ENCODE data around the gene KLHDC3. TPM values are rescaled to one million over a fixed set of nuclear protein-coding genes. Genes with fewer than 3 reads are reported as not detected.

Gene KLHDC3
- total RNA-seq, 2 donors from 2014 or later: 62.4 to 73.9 TPM

DNA sequence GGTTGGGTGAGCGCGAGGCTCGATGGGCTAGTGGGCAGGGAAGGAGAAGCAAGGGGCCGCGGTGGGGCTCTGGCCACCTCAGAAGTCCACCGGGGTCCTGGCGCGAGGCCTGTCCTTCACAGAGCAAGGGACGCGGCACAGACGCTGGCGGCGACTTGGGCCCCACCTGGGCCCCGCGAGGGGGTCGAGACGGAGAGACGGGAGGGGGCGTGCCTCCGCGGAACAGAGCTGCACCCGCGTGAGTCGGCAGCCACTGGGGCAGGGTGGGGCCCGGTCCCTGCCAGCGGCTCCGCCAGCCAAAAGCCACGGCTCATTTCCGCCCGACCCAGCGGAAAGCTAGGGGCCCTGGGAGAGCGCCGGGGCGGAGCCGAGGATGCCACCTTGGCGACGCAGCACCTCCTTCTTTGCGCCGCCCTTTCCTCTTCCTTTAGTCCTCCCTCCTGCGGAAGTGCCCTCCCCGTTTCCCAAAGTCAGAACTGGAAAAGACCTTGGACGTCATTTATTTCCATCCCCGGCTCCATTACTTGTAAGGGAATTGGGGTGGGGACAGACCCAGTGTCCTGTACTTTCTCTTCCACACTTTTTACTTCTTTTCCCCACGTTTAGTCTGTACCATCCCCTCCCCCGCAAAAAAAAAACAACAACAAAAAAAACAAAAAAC lies 39.6 kb downstream of the KLHDC3 start, which contains the start of gene CUL7:
TSS of gene CUL7 (minus strand) at position 307 of the 661 bp plus-strand sequence. CDS start 1,063 bp downstream, outside the sequence.
- H3K9me3 ChIP-seq: no peaks in the 10 kb centered on the region
- H3K4me3 ChIP-seq: peak within 1 kb of the TSS; percentile 84
- DNase-seq: peak; percentile 95
- intact Hi-C loops (cut with DNase I): no loop called here
- H3K9ac ChIP-seq (ENCODE audit: low read depth in 2 of 2, low read length in 2 of 2): peak within 1 kb of the TSS; percentile 89 to 92
- H3K27ac ChIP-seq: peak within 1 kb of the TSS; percentile 87
- H3K36me3 ChIP-seq: no peaks in the 10 kb centered on the region
- H3K27me3 ChIP-seq: no peaks in the 10 kb centered on the region
- peaks cover 14% of the 10 kb centered on the region for H3K4me1 ChIP-seq
- TF ChIP-seq, protein P1, sequence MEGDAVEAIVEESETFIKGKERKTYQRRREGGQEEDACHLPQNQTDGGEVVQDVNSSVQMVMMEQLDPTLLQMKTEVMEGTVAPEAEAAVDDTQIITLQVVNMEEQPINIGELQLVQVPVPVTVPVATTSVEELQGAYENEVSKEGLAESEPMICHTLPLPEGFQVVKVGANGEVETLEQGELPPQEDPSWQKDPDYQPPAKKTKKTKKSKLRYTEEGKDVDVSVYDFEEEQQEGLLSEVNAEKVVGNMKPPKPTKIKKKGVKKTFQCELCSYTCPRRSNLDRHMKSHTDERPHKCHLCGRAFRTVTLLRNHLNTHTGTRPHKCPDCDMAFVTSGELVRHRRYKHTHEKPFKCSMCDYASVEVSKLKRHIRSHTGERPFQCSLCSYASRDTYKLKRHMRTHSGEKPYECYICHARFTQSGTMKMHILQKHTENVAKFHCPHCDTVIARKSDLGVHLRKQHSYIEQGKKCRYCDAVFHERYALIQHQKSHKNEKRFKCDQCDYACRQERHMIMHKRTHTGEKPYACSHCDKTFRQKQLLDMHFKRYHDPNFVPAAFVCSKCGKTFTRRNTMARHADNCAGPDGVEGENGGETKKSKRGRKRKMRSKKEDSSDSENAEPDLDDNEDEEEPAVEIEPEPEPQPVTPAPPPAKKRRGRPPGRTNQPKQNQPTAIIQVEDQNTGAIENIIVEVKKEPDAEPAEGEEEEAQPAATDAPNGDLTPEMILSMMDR (IDR thresholded peaks at IDR 0.05): no peak

DNA sequence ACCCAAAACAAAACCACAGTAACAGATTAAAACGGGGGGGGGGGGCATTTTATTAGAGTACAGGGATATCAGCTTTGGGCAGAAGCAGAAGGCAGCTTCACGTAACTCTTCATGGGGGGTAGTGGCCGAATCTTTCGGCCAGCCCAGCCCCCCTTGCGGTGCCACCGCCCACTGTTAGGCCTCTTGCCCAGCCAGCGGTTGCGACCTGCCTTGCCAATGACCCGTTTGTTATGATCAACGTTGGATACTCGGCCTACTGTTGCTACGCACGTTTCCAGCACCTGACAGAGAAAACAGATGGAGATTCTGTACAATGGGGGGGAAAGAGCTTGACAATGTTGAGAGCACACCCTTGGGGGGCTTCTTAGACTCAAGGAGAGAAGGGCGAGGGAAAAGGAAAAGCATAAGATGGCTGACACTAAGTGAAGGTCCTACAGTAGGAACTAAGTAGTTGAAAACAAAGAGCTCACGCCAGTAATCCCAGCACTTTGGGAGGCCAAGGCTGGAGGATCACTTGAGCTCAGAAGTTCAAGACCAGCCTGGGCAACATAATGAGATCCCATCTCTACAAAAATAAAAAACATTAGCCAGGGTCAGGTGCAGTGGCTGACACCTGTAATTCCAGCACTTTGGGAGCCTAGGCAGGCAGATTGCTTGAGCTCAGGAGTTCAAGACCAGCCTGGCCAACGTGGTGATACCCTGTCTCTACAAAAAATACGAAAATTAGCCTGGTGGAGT lies 40.3 kb downstream of the KLHDC3 start:
- H3K27me3 ChIP-seq: no peaks in the 10 kb centered on the region
- peaks cover 14% of the 10 kb centered on the region for H3K4me1 ChIP-seq
- H3K36me3 ChIP-seq: no peaks in the 10 kb centered on the region
- peak overlapping the region; percentile 48 to 92 for H3K9ac ChIP-seq (ENCODE audit: low read depth in 2 of 2, low read length in 2 of 2)
- peak overlapping the region; percentile 87 for H3K27ac ChIP-seq
- H3K9me3 ChIP-seq: no peaks in the 10 kb centered on the region
- DNase-seq: no peak
- TF ChIP-seq, protein P1 (IDR thresholded peaks at IDR 0.05): no peak
- H3K4me3 ChIP-seq: peak overlapping the region; percentile 84
- intact Hi-C loops (cut with DNase I): no loop called here

DNA sequence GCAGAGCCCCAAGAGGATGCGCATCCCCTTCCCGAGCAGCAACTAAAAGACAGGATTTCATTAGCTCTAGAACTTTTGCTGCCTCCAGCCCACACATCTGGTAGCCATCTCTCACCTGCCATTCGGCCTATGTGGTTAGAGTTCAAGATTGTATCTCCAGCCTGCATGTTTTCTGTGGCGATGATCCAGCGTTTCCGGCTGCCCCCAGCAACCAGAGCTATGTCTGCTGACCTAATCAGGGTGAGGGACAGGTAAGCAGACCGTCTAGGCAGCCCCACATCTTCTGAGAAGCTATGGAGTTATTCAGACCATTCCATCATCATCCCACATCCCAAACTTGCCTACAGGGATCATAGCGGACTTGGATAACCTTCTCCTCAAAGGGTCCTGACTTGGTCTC lies 41.9 kb downstream of the KLHDC3 start:
- no peak overlapping the region for H3K4me3 ChIP-seq
- no peak for DNase-seq

DNA sequence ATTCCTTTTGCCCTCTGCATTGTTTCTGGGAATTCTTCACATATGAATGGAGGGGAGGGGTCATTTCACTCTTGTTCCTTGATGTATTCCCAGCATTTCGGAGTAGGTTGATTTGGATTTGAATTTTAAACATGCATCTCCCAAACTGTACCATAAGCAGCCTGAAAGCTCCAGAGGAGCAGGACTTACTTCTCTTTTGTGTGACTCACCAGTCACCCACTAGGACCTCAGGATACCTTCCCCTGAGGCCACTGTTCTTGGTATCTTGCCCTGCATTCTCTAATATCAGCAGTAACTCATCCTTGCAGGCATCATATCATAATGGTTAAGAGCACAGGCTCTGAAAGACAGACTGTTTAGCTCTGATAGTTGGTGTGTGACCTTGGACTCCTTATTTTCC lies 44.5 kb downstream of the KLHDC3 start:
- H3K9ac ChIP-seq (ENCODE audit: low read depth in 2 of 2, low read length in 2 of 2): peak overlapping the region; percentile 88 to 98
- intact Hi-C loops (cut with DNase I): no loop called here

More for the DNA sequence above, 41.9 kb downstream of the KLHDC3 start:
- Histone ChIP-seq H3K27ac (no peak overlapping the region), H3K27me3 (no peaks in the 10 kb centered on the region), H3K9me3 (no peaks in the 10 kb centered on the region), H3K36me3 (no peaks in the 10 kb centered on the region), H3K4me1 (peaks cover 14% of the 10 kb centered on the region), H3K9ac (ENCODE audit: low read depth in 2 of 2, low read length in 2 of 2) (no peak overlapping the region)
- intact Hi-C loops (cut with DNase I): no loop called here
- TF ChIP-seq, protein P1 (IDR thresholded peaks at IDR 0.05): no peak

More for the DNA sequence above, 44.5 kb downstream of the KLHDC3 start:
- no peak for DNase-seq
- peak overlapping the region; percentile 55 for H3K4me3 ChIP-seq
- no peaks in the 10 kb centered on the region for H3K27me3 ChIP-seq
- peaks cover 11% of the 10 kb centered on the region for H3K4me1 ChIP-seq
- no peaks in the 10 kb centered on the region for H3K36me3 ChIP-seq
- TF ChIP-seq, protein P1 (IDR thresholded peaks at IDR 0.05): no peak
- H3K27ac ChIP-seq: no peak overlapping the region
- no peaks in the 10 kb centered on the region for H3K9me3 ChIP-seq

Measured in colonic mucosa (tissue), 4 donors.